GM06990 (cell line): ENCODE results near the gene MLLT1.
A peak's percentile ranks its signal among the peaks of the same experiment; 100 is the strongest.

Source experiments
- DNase-seq: peaks from one replicate; pipeline ENCODE4 v3.0.0-alpha.2; 2011; ENCODE audit not compliant: insufficient read length; ENCODE audit errors: extremely low read depth
- H3K27me3 ChIP-seq: replicated peaks from 2 replicates; pipeline ENCODE4 v1.6.0; 2011; ENCODE audit warnings: low read length; ENCODE audit not compliant: control insufficient read depth, insufficient read depth
- H3K36me3 ChIP-seq: 2 replicates; pipeline ENCODE4 v1.5.1; 2011; ENCODE audit warnings: low read length; ENCODE audit not compliant: control insufficient read depth, insufficient read depth
- H3K4me3 ChIP-seq: replicated peaks from 2 replicates; pipeline ENCODE4 v1.5.1; 2011; ENCODE audit warnings: low read depth, mild to moderate bottlenecking, control low read depth, low read length
- CTCF ChIP-seq: IDR thresholded peaks from 2 replicates; pipeline ENCODE4 v1.5.1; 2011; ENCODE audit warnings: low read length, control low read depth, mild to moderate bottlenecking, inconsistent platforms; ENCODE audit not compliant: insufficient read depth, poor library complexity, severe bottlenecking

MLLT1 gene

GRCh38 chr19:6260912-6261650, 18.7 kb downstream of the MLLT1 start:
- DNase-seq, result no peak
- H3K27me3 ChIP-seq, result no peaks in the 10 kb centered on the region
- no peak overlapping the region for H3K4me3 ChIP-seq
- peak; percentile 47 for TF ChIP-seq CTCF
- H3K36me3 ChIP-seq, result peaks cover 24% of the 10 kb centered on the region

GRCh38 chr19:6260376-6260775, 19.4 kb downstream of the MLLT1 start:
- no peak for TF ChIP-seq CTCF
- H3K36me3 ChIP-seq, result peaks cover 24% of the 10 kb centered on the region
- no peaks in the 10 kb centered on the region for H3K27me3 ChIP-seq
- DNase-seq, result no peak
- H3K4me3 ChIP-seq, result no peak overlapping the region

- no peak for TF ChIP-seq CTCF
- DNase-seq, result no peak
- Histone ChIP-seq H3K36me3 (peaks cover 24% of the 10 kb centered on the region), H3K27me3 (no peaks in the 10 kb centered on the region), H3K4me3 (no peak overlapping the region)
Measured at GRCh38 chr19:6259312-6259861, 20.4 kb downstream of the MLLT1 start.

- H3K27me3 ChIP-seq, result no peaks in the 10 kb centered on the region
- peaks cover 27% of the 10 kb centered on the region for H3K36me3 ChIP-seq
- TF ChIP-seq CTCF, result no peak
- H3K4me3 ChIP-seq, result no peak overlapping the region
- no peak for DNase-seq
Measured at GRCh38 chr19:6258812-6259311, 20.9 kb downstream of the MLLT1 start.

GRCh38 chr19:6253954-6254733, 25.6 kb downstream of the MLLT1 start:
- no peak overlapping the region for H3K4me3 ChIP-seq
- no peak for DNase-seq

More at GRCh38 chr19:6253954-6254733, 25.6 kb downstream of the MLLT1 start:
- no peak for TF ChIP-seq CTCF
- H3K36me3 ChIP-seq, result peaks cover 11% of the 10 kb centered on the region
- no peaks in the 10 kb centered on the region for H3K27me3 ChIP-seq
